ENCODE results near the gene CAPN5. TPM values are rescaled to one million over a fixed set of nuclear protein-coding genes. Genes with fewer than 3 reads are reported as not detected.

Gene CAPN5
- total and polyA plus RNA-seq, 2 of the 8 experiments (the other 6 are each of a cell fraction or from before 2014, with no cell fraction given), result 21.5 to 22.4 TPM

DNA sequence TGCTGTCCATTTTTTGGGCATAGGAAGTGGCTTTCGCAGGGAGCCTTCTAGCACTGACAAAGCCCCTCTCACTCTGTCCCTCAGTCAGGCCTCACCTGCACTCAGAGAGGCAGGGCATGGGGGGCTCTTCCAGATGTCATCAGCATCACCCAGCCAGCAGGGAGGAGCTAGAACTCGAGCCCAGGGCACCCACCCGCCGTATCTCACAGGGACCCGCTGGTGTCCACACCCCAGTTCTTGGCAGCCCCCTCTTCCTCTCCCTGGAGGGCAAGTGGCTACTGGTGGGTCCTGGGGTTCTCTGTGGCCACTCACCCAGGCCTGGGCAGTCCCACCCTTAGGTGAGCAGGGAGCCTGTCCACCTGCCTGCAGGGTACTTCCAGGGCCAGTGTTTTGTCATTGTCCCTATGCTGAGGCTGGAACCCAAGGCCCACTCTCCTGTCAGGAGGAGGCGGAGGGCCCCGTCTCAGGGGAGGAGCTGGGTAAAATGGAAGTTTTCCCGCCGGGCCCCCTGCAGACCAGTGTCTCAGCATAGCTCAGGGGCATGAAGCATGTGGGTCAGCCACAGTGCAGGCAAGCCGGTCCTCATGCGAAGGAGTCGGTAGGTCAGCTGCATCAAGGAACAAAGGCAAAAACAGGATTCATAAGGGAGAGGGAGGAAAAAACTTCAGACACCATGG is 83.1 kb downstream of the CAPN5 start:
- H3K79me1 ChIP-seq (ENCODE audit: low read depth, low read length), result no peaks in the 10 kb centered on the region
- no peak overlapping the region for H2AK5ac ChIP-seq (ENCODE audit: low read depth, low read length)
- no peak overlapping the region for H2AFZ ChIP-seq (ENCODE audit: low read length)
- no peak overlapping the region; the same call in 1 of the 2 replicates for H4K8ac ChIP-seq (ENCODE audit: extremely low read depth, insufficient read depth, low read length)
- H2BK20ac ChIP-seq (ENCODE audit: low read length), result peak overlapping the region; percentile 80; the same call in 1 of the 2 replicates
- no peaks in the 10 kb centered on the region for H3K36me3 ChIP-seq (ENCODE audit: control insufficient read depth in 2 of 4, insufficient read depth in 4 of 4, low read length in 3 of 4)
- no peak overlapping the region for H3K4ac ChIP-seq (replicated peaks; ENCODE audit: insufficient read length, low read depth, low read length)
- no peak overlapping the region for H3K14ac ChIP-seq (ENCODE audit: insufficient read length)
- H3K9ac ChIP-seq (replicated peaks in 1 of 4; ENCODE audit: extremely low read depth in 1 of 4, low read depth in 3 of 4, low read length in 3 of 4), result no peak overlapping the region
- WGBS, 2 experiments (ENCODE audit: extremely low coverage in 1 of 2, insufficient coverage in 1 of 2, insufficient read length in 1 of 2, insufficient replicate concordance in 2 of 2, low coverage in 1 of 2, low lambda C conversion rate in 2 of 2, missing lambda C conversion rate in 1 of 2), result 87% methylated on average over 10 of the region's 12 CpGs; no CpG with 5 or more reads in 1 of the 2 experiments
- no peak overlapping the region for H2BK120ac ChIP-seq (replicated peaks; ENCODE audit: low read depth, low read length)
- no peak for FAIRE-seq
- no peaks in the 10 kb centered on the region for H4K20me1 ChIP-seq (replicated peaks in 1 of 2; ENCODE audit: control insufficient read depth in 1 of 2, insufficient read depth in 2 of 2, low read length in 2 of 2)
- no peaks in the 10 kb centered on the region for H3K9me3 ChIP-seq (ENCODE audit: insufficient read depth in 2 of 2, low read depth in 1 of 2, low read length in 1 of 2)
- peaks cover 7% of the 10 kb centered on the region; the same call in 1 of the 2 replicates for H3K23me2 ChIP-seq (ENCODE audit: low read depth, low read length)
- TF ChIP-seq JUND (IDR thresholded peaks at IDR 0.05; ENCODE audit: low read length), result no peak
- TF ChIP-seq SP1 (IDR thresholded peaks at IDR 0.05; ENCODE audit: low read depth, low read length), result no peak
- TF ChIP-seq, protein P1, sequence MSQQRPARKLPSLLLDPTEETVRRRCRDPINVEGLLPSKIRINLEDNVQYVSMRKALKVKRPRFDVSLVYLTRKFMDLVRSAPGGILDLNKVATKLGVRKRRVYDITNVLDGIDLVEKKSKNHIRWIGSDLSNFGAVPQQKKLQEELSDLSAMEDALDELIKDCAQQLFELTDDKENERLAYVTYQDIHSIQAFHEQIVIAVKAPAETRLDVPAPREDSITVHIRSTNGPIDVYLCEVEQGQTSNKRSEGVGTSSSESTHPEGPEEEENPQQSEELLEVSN (IDR thresholded peaks at IDR 0.05), result peak; percentile 65; the same call in 1 of the 2 replicates
- TF ChIP-seq ASH2L (IDR thresholded peaks at IDR 0.05; ENCODE audit: low read length), result no peak
- no peak for TF ChIP-seq NRF1 (IDR thresholded peaks at IDR 0.05; ENCODE audit: low read depth, low read length)
- no peak for TF ChIP-seq RNF2 (IDR thresholded peaks at IDR 0.05; ENCODE audit: borderline replicate concordance, low read depth, low read length, missing control alignments, poor library complexity, severe bottlenecking)
- TF ChIP-seq, protein P2, sequence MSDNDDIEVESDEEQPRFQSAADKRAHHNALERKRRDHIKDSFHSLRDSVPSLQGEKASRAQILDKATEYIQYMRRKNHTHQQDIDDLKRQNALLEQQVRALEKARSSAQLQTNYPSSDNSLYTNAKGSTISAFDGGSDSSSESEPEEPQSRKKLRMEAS (IDR thresholded peaks at IDR 0.05), result peak; percentile 39; the same call in 1 of the 2 replicates
- H3K27ac ChIP-seq (ENCODE audit: low read depth, low read length), result no peak overlapping the region
- H3K56ac ChIP-seq (replicated peaks; ENCODE audit: insufficient read length, low read depth, low read length), result no peak overlapping the region
- H3K79me2 ChIP-seq (ENCODE audit: control insufficient read depth in 1 of 2, insufficient read depth in 2 of 2, low read length in 2 of 2), result no peaks in the 10 kb centered on the region
- ChIA-PET POLR2A (ENCODE audit: partially characterized antibody) (interaction anchor here (1.0 to 1.8 kb wide), 6 partner anchors 9 to 457 kb away, joined by 3 to 7 read pairs (median 5); no protein-coding TSS in a partner anchor), CTCF (ENCODE audit: partially characterized antibody) (interaction anchor here (0.6 to 16.2 kb wide), 14 partner anchors 8 to 536 kb away, joined by 3 to 104 read pairs (median 4); partner anchors contain the start of gene MYO7A)
- H2BK15ac ChIP-seq (ENCODE audit: low read length), result no peak overlapping the region
- peak overlapping the region; percentile 70 for H4K91ac ChIP-seq (replicated peaks; ENCODE audit: insufficient read length, low read length)
- peaks cover 0 to 2% (median 0%) of the 10 kb centered on the region in 4 experiments; a peak in 2 of 7 replicates for H3K27me3 ChIP-seq (replicated peaks in 1 of 4; ENCODE audit: control insufficient read depth in 3 of 4, extremely low read depth in 1 of 4, insufficient read depth in 3 of 4, low read length in 3 of 4)
- no peak overlapping the region for H4K5ac ChIP-seq (ENCODE audit: insufficient read length, low read depth, low read length)
- no peak for DNase-seq (ENCODE audit: low read depth in 1 of 2, low spot score in 2 of 2)
- no peak overlapping the region for H3K23ac ChIP-seq (ENCODE audit: insufficient read length)
- H3K4me2 ChIP-seq (ENCODE audit: insufficient read depth in 1 of 2, low read depth in 2 of 2, low read length in 2 of 2), result no peak overlapping the region
- H3K4me1 ChIP-seq (replicated peaks in 1 of 4; ENCODE audit: control insufficient read depth in 3 of 4, insufficient read depth in 4 of 4, low read length in 3 of 4), result peaks cover 0 to 10% (median 5%) of the 10 kb centered on the region in 4 experiments; a peak in 6 of 7 replicates
- no peak overlapping the region for H3K18ac ChIP-seq (ENCODE audit: extremely low read depth, low read length)
- no peak overlapping the region for H3K4me3 ChIP-seq (ENCODE audit: extremely low read depth in 1 of 4, insufficient read depth in 2 of 4, low read depth in 3 of 4, low read length in 4 of 4)
- peak overlapping the region; percentile 2; the same call in 1 of the 2 replicates for H2BK12ac ChIP-seq (ENCODE audit: low read depth, low read length)
- H2BK5ac ChIP-seq (ENCODE audit: low read depth, low read length), result no peak overlapping the region
